GM12878 (cell line): ENCODE data around the gene ADAM15. TPM values are rescaled to one million over a fixed set of nuclear protein-coding genes. Genes with fewer than 3 reads are reported as not detected.

ENCODE experiments used
- ATAC-seq: fragments of 200-7000 bp; cut with Tn5 transposase; 3 replicates; pipeline ENCODE4 v1.9.1; 2020; ENCODE audit warnings: mild to moderate bottlenecking, moderate library complexity
- BruUV-seq: library from RNA; stranded (reverse); fragments of 400-500 nt; replicated peaks from 2 replicates; lab custom pipeline; 2021; lab: Mats Ljungman, UMichigan
- CTCF ChIA-PET: fragments of 300-600 bp; sonication (Branson Sonifier 250); formaldehyde crosslinking; extraction: SDS; loops from one replicate; lab custom pipeline; 2021; ENCODE audit warnings: inconsistent platforms; lab: Yijun Ruan, JAX
- POLR2A ChIA-PET: fragments of 350-600 bp; formaldehyde crosslinking; extraction: SDS; loops from one replicate; lab custom pipeline; 2021; ENCODE audit warnings: inconsistent platforms; lab: Charles Lee
- RAD21 ChIA-PET: fragments of 300-600 bp; sonication (Branson Sonifier 250); formaldehyde crosslinking; loops from one replicate; lab custom pipeline; 2023; ENCODE audit warnings: antibody characterized with exemption; ENCODE audit not compliant: unreplicated experiment; lab: Charles Lee
- SMC1A ChIA-PET: fragments of 300-600 bp; sonication (Branson Sonifier 250); formaldehyde crosslinking; loops from one replicate; lab custom pipeline; 2023; ENCODE audit not compliant: unreplicated experiment, uncharacterized antibody; lab: Charles Lee
- DNase-seq: peaks from one replicate; pipeline ENCODE4 v3.0.0-alpha.2; 2011; ENCODE audit warnings: low read depth, low spot score
- FAIRE-seq: peaks from 3 replicates; lab custom pipeline; 2011; peaks lifted over from hg19 to GRCh38; lab: Jason Lieb, UNC
- H2AFZ ChIP-seq: 2 replicates; pipeline ENCODE4 v1.6.0; 2011; ENCODE audit warnings: low read depth, low read length, control low read depth; ENCODE audit not compliant: control insufficient read depth
- H3K27ac ChIP-seq: 2 replicates; pipeline ENCODE4 v1.5.1; 2011; ENCODE audit warnings: control low read depth; ENCODE audit not compliant: control insufficient read depth, insufficient read depth
- H3K27me3 ChIP-seq, 2 experiments: replicated peaks in 1 of 2; 2 replicates each; pipeline versions ENCODE4 v1.6.0 to v1.6.1; 2011; ENCODE audit warnings: low read length in 1 of 2; ENCODE audit not compliant: control insufficient read depth in 2 of 2, insufficient read depth in 2 of 2
- H3K36me3 ChIP-seq, 2 experiments: 2 replicates each; pipeline ENCODE4 v1.5.1; 2011; ENCODE audit warnings: low read length in 1 of 2; ENCODE audit not compliant: control insufficient read depth in 2 of 2, insufficient read depth in 2 of 2
- H3K4me1 ChIP-seq: 2 replicates; pipeline ENCODE4 v1.6.1; 2011; ENCODE audit warnings: mild to moderate bottlenecking, low read length, moderate library complexity, mixed read lengths; ENCODE audit not compliant: control insufficient read depth, insufficient read depth
- H3K4me2 ChIP-seq: 2 replicates; pipeline ENCODE4 v1.6.0; 2011; ENCODE audit warnings: control low read depth; ENCODE audit not compliant: control insufficient read depth, insufficient read depth
- H3K4me3 ChIP-seq: fragments of 200-600 bp; sonication (generic); 2 replicates; pipeline ENCODE4 v1.5.1; 2016
- H3K79me2 ChIP-seq: 2 replicates; pipeline ENCODE4 v1.6.0; 2011; ENCODE audit warnings: low read length; ENCODE audit not compliant: control insufficient read depth, insufficient read depth
- H3K9ac ChIP-seq: 2 replicates; pipeline ENCODE4 v1.8.0; 2011; ENCODE audit warnings: low read length, control low read depth, mixed read lengths; ENCODE audit not compliant: control insufficient read depth, insufficient read depth
- H3K9me3 ChIP-seq: replicated peaks from 3 replicates; pipeline ENCODE4 v1.5.1; 2011; ENCODE audit warnings: mild to moderate bottlenecking, low read length; ENCODE audit not compliant: control insufficient read depth, insufficient read depth
- H4K20me1 ChIP-seq: 2 replicates; pipeline ENCODE4 v1.6.0; 2011; ENCODE audit not compliant: control insufficient read depth, insufficient read depth
- ZNF24 ChIP-seq: fragments of 450-650 bp; IDR thresholded peaks from 2 replicates; pipeline ENCODE4 v1.6.1; 2017; ENCODE audit warnings: antibody characterized with exemption, mild to moderate bottlenecking
- WGBS: methylation state at CpG from one replicate; pipeline ENCODE4 v1.1.6; 2016; ENCODE audit warnings: low lambda C conversion rate; ENCODE audit not compliant: insufficient replicate concordance, insufficient coverage; ENCODE audit errors: missing lambda C conversion rate; 5-methylcytosine and 5-hydroxymethylcytosine counted together
- in situ Hi-C: fragments of 300-500 bp; cut with MboI; formaldehyde crosslinking; loops from 9 replicates; pipeline ENCODE4 v1.14.3; 2018; ENCODE audit warnings: mixed read lengths
- intact Hi-C: fragments of 100-400 bp; cut with micrococcal nuclease; formaldehyde crosslinking; loops from one replicate; pipeline ENCODE4 v1.14.2; 2022; ENCODE audit not compliant: unreplicated experiment
- polyA plus RNA-seq, 11 experiments: library from polyadenylated mRNA; depleted of rRNA in 4 of 11; unstranded in 6 of 11; stranded (reverse) in 5 of 11; fragments of >200 nt; fragmentation: Nextera tagmentation in 4 of 11; fragmentation: Illumina TruSeq in 1 of 11; extraction: Ambion mirVana in 4 of 11; extraction: Trizol in 1 of 11; gene quantifications; 1 replicate in 1 of 11; 2 replicates in 10 of 11; pipeline versions ENCODE4 v1.2.1 to v1.2.3, GENCODE V29; 2011 to 2016; ENCODE audit warnings: inconsistent platforms in 2 of 11, missing spikeins in 2 of 11, low read depth in 1 of 11
- total RNA-seq, 4 experiments: library from RNA; depleted of rRNA in 3 of 4; stranded (reverse); fragments of >200 nt in 3 of 4; fragmentation: Illumina TruSeq in 1 of 4; extraction: Trizol in 1 of 4; gene quantifications; 2 replicates each; pipeline versions ENCODE4 v1.2.1 to v1.2.3, GENCODE V29; 2013 to 2021
- TF ChIP-seq, protein P1 (sequence below): fragments of 450-650 bp; IDR thresholded peaks from 2 replicates; pipeline ENCODE4 v1.6.1; 2017; ENCODE audit warnings: mild to moderate bottlenecking, moderate library complexity

ADAM15 gene
- total and polyA plus RNA-seq, 10 of the 15 experiments (the other 5 are each of a cell fraction or from before 2014, with no cell fraction given): 0.29 to 38.8 (median 14.7) TPM

DNA sequence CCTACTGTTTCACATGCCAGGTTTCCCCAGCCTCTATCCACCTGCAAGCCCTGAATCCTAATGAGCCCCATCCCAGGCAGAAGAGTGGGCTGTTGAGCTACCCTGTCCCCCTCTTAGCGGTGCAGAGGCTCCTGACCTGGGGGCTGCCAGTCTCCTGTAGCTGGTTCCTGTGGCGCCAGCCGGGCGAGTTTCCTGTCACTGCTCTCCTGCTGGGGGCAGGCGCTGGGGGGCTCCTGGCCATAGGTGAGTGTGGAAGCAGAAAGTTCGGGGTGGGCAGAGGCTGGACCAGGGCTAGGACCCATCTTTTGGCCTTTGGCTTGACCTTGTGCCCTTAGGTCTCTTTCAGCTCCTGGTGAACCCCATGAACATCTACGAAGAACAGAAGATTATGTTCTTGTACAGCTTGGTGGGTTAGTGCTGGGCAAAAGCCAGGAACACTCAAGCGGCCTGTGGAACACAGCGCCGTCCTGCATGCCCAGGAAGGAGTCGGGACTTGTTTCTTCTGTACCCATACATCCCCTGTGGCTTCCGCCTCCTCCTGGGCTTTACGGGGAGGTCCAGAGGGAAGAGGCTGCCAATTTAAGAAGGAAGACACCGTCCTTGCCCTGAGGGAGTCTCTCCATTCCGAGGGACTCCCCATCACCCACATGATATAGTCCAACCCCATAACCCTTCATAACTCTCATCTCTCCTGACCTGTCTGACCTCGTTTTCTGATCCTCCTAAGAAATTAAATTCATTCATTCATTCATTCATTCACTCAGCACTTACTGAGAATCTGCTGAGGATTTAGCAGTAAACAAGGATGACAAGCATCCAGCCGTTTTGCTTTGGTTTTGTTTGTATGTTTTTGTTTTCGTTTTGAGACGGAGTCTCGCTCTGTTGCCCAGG lies 16.6 kb upstream of the ADAM15 start:
- no peak overlapping the region for H3K9ac ChIP-seq
- H3K4me2 ChIP-seq: no peak overlapping the region
- no peaks in the 10 kb centered on the region for H3K36me3 ChIP-seq
- ChIA-PET SMC1A (no interaction called here), RAD21 (no interaction called here), POLR2A (interaction anchor here (0.6 kb wide), 1 partner anchor 9 kb away, joined by 3 read pairs; no protein-coding TSS in a partner anchor), CTCF (interaction anchor here (1.5 kb wide), 1 partner anchor 16 kb away, joined by 5 read pairs; no protein-coding TSS in a partner anchor)
- WGBS: 42% methylated on average over 20 of the region's 20 CpGs
- no peaks in the 10 kb centered on the region for H3K79me2 ChIP-seq
- no peaks in the 10 kb centered on the region for H3K9me3 ChIP-seq
- in situ Hi-C loops (no loop called here), intact Hi-C loops (no loop called here)
- H4K20me1 ChIP-seq: no peaks in the 10 kb centered on the region
- H2AFZ ChIP-seq: no peak overlapping the region
- ATAC-seq (no peak), DNase-seq (no peak), FAIRE-seq (no peak)
- no TSS peak for BruUV-seq
- no peak overlapping the region for H3K4me3 ChIP-seq
- no peak overlapping the region for H3K27ac ChIP-seq
- TF ChIP-seq, protein P1, sequence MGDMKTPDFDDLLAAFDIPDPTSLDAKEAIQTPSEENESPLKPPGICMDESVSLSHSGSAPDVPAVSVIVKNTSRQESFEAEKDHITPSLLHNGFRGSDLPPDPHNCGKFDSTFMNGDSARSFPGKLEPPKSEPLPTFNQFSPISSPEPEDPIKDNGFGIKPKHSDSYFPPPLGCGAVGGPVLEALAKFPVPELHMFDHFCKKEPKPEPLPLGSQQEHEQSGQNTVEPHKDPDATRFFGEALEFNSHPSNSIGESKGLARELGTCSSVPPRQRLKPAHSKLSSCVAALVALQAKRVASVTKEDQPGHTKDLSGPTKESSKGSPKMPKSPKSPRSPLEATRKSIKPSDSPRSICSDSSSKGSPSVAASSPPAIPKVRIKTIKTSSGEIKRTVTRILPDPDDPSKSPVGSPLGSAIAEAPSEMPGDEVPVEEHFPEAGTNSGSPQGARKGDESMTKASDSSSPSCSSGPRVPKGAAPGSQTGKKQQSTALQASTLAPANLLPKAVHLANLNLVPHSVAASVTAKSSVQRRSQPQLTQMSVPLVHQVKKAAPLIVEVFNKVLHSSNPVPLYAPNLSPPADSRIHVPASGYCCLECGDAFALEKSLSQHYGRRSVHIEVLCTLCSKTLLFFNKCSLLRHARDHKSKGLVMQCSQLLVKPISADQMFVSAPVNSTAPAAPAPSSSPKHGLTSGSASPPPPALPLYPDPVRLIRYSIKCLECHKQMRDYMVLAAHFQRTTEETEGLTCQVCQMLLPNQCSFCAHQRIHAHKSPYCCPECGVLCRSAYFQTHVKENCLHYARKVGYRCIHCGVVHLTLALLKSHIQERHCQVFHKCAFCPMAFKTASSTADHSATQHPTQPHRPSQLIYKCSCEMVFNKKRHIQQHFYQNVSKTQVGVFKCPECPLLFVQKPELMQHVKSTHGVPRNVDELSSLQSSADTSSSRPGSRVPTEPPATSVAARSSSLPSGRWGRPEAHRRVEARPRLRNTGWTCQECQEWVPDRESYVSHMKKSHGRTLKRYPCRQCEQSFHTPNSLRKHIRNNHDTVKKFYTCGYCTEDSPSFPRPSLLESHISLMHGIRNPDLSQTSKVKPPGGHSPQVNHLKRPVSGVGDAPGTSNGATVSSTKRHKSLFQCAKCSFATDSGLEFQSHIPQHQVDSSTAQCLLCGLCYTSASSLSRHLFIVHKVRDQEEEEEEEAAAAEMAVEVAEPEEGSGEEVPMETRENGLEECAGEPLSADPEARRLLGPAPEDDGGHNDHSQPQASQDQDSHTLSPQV: no peak
- peak; percentile 71; the same call in 1 of the 2 replicates for TF ChIP-seq ZNF24
- H3K4me1 ChIP-seq: no peaks in the 10 kb centered on the region
- peaks cover 2 to 5% of the 10 kb centered on the region in 2 experiments; a peak in 1 of 4 replicates for H3K27me3 ChIP-seq
